Measurements from ENCODE around the gene ZNF574.

GRCh38 chr19:42062381-42062780, 13.6 kb upstream of the ZNF574 start:
- no peak for TF ChIP-seq CTCF (IDR thresholded peaks at IDR 0.05)
- TF ChIP-seq POLR2A (IDR thresholded peaks at IDR 0.05), result no peak
